ENCODE data around the gene SNX3. TPM values are rescaled to one million over a fixed set of nuclear protein-coding genes. Genes with fewer than 3 reads are reported as not detected.

SNX3 gene
- total RNA-seq, 1 experiment from 2014 or later: 102 TPM

DNA sequence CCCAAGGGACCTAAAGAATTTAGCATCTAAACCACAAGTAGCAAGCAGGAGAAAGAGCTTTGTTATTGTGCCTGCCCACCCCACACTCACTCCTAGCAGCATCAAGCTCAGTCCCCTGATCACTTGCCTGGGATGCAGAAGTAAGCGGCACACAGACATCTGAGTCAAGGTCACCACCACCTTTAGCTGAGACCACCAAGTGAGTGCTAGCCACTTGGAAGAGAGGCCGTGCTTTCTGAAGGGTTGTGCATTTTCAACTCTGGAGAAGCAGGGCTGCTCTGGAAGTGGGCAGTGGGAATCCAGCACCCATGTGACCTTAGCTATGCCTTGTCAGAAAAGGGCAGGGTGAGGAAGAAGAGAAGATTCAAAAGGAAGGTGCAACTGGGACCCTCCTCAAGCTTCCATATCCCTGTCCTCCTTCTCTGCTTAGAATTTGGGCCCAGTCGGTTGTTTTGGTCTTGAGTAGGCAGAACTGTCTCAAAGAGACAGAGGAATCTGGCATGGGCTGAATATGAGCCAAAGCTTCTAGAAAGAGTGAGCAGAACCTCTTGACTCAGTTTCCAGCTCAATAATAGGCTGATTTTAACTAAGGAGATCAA is 88.8 kb downstream of the SNX3 start:
- Histone ChIP-seq H3K27me3 (ENCODE audit: insufficient read depth, low read depth) (no peaks in the 10 kb centered on the region), H3K9me2 (ENCODE audit: insufficient read depth) (no peaks in the 10 kb centered on the region), H3F3A (ENCODE audit: insufficient read depth, low read depth) (no peaks in the 10 kb centered on the region), H3K9me3 (ENCODE audit: insufficient read depth, low read depth) (no peaks in the 10 kb centered on the region), H3K79me2 (ENCODE audit: low read depth) (no peaks in the 10 kb centered on the region), H3K4me3 (no peak overlapping the region), H2AFZ (no peak overlapping the region), H3K36me3 (ENCODE audit: low read depth) (no peaks in the 10 kb centered on the region), H3K4me2 (no peak overlapping the region), H3K4me1 (replicated peaks; ENCODE audit: insufficient read depth) (no peaks in the 10 kb centered on the region), H3K27ac (no peak overlapping the region), H4K20me1 (ENCODE audit: insufficient read depth) (no peaks in the 10 kb centered on the region)
- POLR2A ChIA-PET (ENCODE audit: unreplicated experiment): no interaction called here
- intact Hi-C loops (cut with micrococcal nuclease; ENCODE audit: unreplicated experiment): loop anchor here (10.0 kb wide), 1 partner anchor 353 kb away; no protein-coding TSS in a partner anchor
- no peak for TF ChIP-seq EZH2 (IDR thresholded peaks at IDR 0.05; ENCODE audit: low read depth)
- DNase-seq: no peak
- CTCF ChIA-PET: interaction anchor here (0.7 kb wide), 1 partner anchor 61 kb away, joined by 3 read pairs; no protein-coding TSS in a partner anchor
- no TSS peak for BruUV-seq (replicated peaks)

- DNase-seq: no peak
- no peak overlapping the region for H3K27ac ChIP-seq
- POLR2A ChIA-PET (ENCODE audit: unreplicated experiment): no interaction called here
- H3K4me1 ChIP-seq (replicated peaks; ENCODE audit: insufficient read depth): no peaks in the 10 kb centered on the region
- H3K79me2 ChIP-seq (ENCODE audit: low read depth): no peaks in the 10 kb centered on the region
- H4K20me1 ChIP-seq (ENCODE audit: insufficient read depth): no peaks in the 10 kb centered on the region
- H3K9me2 ChIP-seq (ENCODE audit: insufficient read depth): no peaks in the 10 kb centered on the region
- H3K4me2 ChIP-seq: no peak overlapping the region
- no peaks in the 10 kb centered on the region for H3F3A ChIP-seq (ENCODE audit: insufficient read depth, low read depth)
- no peaks in the 10 kb centered on the region for H3K36me3 ChIP-seq (ENCODE audit: low read depth)
- no peaks in the 10 kb centered on the region for H3K9me3 ChIP-seq (ENCODE audit: insufficient read depth, low read depth)
- no peak overlapping the region for H3K4me3 ChIP-seq
- H3K27me3 ChIP-seq (ENCODE audit: insufficient read depth, low read depth): no peaks in the 10 kb centered on the region
- no peak overlapping the region for H2AFZ ChIP-seq
- TF ChIP-seq EZH2 (IDR thresholded peaks at IDR 0.05; ENCODE audit: low read depth): no peak
- TF ChIP-seq CTCF (conservative IDR thresholded peaks at IDR 0.05): no peak
- intact Hi-C loops (cut with micrococcal nuclease; ENCODE audit: unreplicated experiment): loop anchor here (10.0 kb wide), 1 partner anchor 353 kb away; no protein-coding TSS in a partner anchor
- no TSS peak for BruUV-seq (replicated peaks)
- CTCF ChIA-PET: interaction anchor here (0.7 kb wide), 1 partner anchor 61 kb away, joined by 3 read pairs; no protein-coding TSS in a partner anchor
These were observed 89.4 kb downstream of the SNX3 start for GRCh38 chr6:108171291-108171917.

GRCh38 chr6:108170332-108171290 is 90.2 kb downstream of the SNX3 start:
- no peaks in the 10 kb centered on the region for H3K79me2 ChIP-seq (ENCODE audit: low read depth)
- no peak overlapping the region for H3K4me2 ChIP-seq
- no peak overlapping the region for H3K27ac ChIP-seq
- H2AFZ ChIP-seq: no peak overlapping the region
- no peaks in the 10 kb centered on the region for H3K9me2 ChIP-seq (ENCODE audit: insufficient read depth)
- intact Hi-C loops (cut with micrococcal nuclease; ENCODE audit: unreplicated experiment): loop anchor here (10.0 kb wide), 1 partner anchor 354 kb away; no protein-coding TSS in a partner anchor
- ChIA-PET CTCF (no interaction called here), POLR2A (ENCODE audit: unreplicated experiment) (no interaction called here)
- no peaks in the 10 kb centered on the region for H3K4me1 ChIP-seq (replicated peaks; ENCODE audit: insufficient read depth)
- no peak for TF ChIP-seq EZH2 (IDR thresholded peaks at IDR 0.05; ENCODE audit: low read depth)
- TF ChIP-seq CTCF (conservative IDR thresholded peaks at IDR 0.05): no peak
- H3K36me3 ChIP-seq (ENCODE audit: low read depth): no peaks in the 10 kb centered on the region
- no peaks in the 10 kb centered on the region for H3K27me3 ChIP-seq (ENCODE audit: insufficient read depth, low read depth)
- H3F3A ChIP-seq (ENCODE audit: insufficient read depth, low read depth): no peaks in the 10 kb centered on the region
- no peak for DNase-seq
- H4K20me1 ChIP-seq (ENCODE audit: insufficient read depth): no peaks in the 10 kb centered on the region
- no peak overlapping the region for H3K4me3 ChIP-seq
- BruUV-seq (replicated peaks): no TSS peak
- no peaks in the 10 kb centered on the region for H3K9me3 ChIP-seq (ENCODE audit: insufficient read depth, low read depth)
